Esophagus squamous epithelium (tissue), 5 donors: Measurements from ENCODE around the gene TMEM74B. TPM values are rescaled to one million over a fixed set of nuclear protein-coding genes. Genes with fewer than 3 reads are reported as not detected.

ENCODE experiments used
- DNase-seq: peaks from one replicate; lab custom pipeline; 2025; lab: John Stamatoyannopoulos, UW
- H3K27ac ChIP-seq, 4 donors: fragments of 200-600 bp; sonication (generic); one replicate each; pipeline ENCODE4 v1.5.1; 2016 to 2019; ENCODE audit warnings: mild to moderate bottlenecking in 1 of 4
- H3K27me3 ChIP-seq, 4 donors: fragments of 200-600 bp; sonication (generic); 1 replicate in 3 of 4; 2 replicates in 1 of 4; pipeline versions ENCODE4 v1.5.1 to v1.6.0; 2017 to 2021; ENCODE audit warnings: antibody characterized with exemption in 1 of 4
- H3K36me3 ChIP-seq, 3 donors: fragments of 200-600 bp; sonication (generic); one replicate each; pipeline ENCODE4 v1.5.1; 2016 to 2019
- H3K4me1 ChIP-seq, 3 donors: fragments of 200-600 bp; sonication (generic); one replicate each; pipeline ENCODE4 v1.5.1; 2017 to 2019
- H3K4me3 ChIP-seq, 4 donors: fragments of 200-600 bp; sonication (generic); 1 replicate in 3 of 4; 2 replicates in 1 of 4; pipeline ENCODE4 v1.5.1; 2016 to 2019; ENCODE audit warnings: mild to moderate bottlenecking in 2 of 4, moderate library complexity in 1 of 4
- H3K9me3 ChIP-seq, 3 donors: fragments of 200-600 bp; sonication (generic); one replicate each; pipeline ENCODE4 v1.5.1; 2016 to 2019
- CTCF ChIP-seq, 6 experiments: fragments of 450-650 bp in 4 of 6; fragments of 200-600 bp in 2 of 6; sonication (generic) in 2 of 6; IDR thresholded peaks; one replicate each; pipeline ENCODE4 v1.5.1; 2016 to 2019; ENCODE audit warnings: antibody characterized with exemption in 6 of 6, mild to moderate bottlenecking in 4 of 6, moderate library complexity in 4 of 6
- POLR2A ChIP-seq, 4 donors: fragments of 450-650 bp; IDR thresholded peaks; one replicate each; pipeline ENCODE4 v1.6.1; 2017; ENCODE audit warnings: antibody characterized with exemption in 4 of 4, mild to moderate bottlenecking in 4 of 4, moderate library complexity in 3 of 4
- WGBS, 2 donors: methylation state at CpG; one replicate each; pipeline ENCODE4 v1.1.5; 2018; 5-methylcytosine and 5-hydroxymethylcytosine counted together
- intact Hi-C: fragments of 100-400 bp; cut with DNase I; formaldehyde crosslinking; loops from one replicate; pipeline ENCODE4 v1.15.0; 2022
- total RNA-seq, 4 donors: library from RNA; depleted of rRNA; stranded (reverse); fragments of >200 nt; gene quantifications; one replicate each; pipeline ENCODE4 v1.1.0, GENCODE V29; 2016
- donor health status: DM: yes; HTN: yes; CAD: no.

The TMEM74B gene
- total RNA-seq, 4 donors from 2014 or later, result 0.13 to 1.1 (median 0.77) TPM

GRCh38 chr20:1191299-1191698 lies 6.5 kb upstream of the TMEM74B start:
- TF ChIP-seq CTCF (IDR thresholded peaks at IDR 0.05) (no peak), POLR2A (IDR thresholded peaks at IDR 0.05) (no peak)
- WGBS, 2 donors, result 52 to 57% methylated on average over 3 of the region's 3 CpGs
- H3K4me1 ChIP-seq, result peaks cover 0 to 1% (median 0%) of the 10 kb centered on the region in 3 donors
- no peaks in the 10 kb centered on the region for H3K36me3 ChIP-seq
- H3K27me3 ChIP-seq, result peaks cover 0 to 24% (median 0%) of the 10 kb centered on the region in 4 donors
- no peak overlapping the region for H3K4me3 ChIP-seq
- no peak for DNase-seq
- no peaks in the 10 kb centered on the region for H3K9me3 ChIP-seq
- H3K27ac ChIP-seq, result no peak overlapping the region
- intact Hi-C loops, result no loop called here

- DNase-seq, result no peak
- Histone ChIP-seq H3K4me3 (no peak overlapping the region), H3K27me3 (peaks cover 0 to 28% (median 0%) of the 10 kb centered on the region in 4 donors), H3K9me3 (no peaks in the 10 kb centered on the region), H3K27ac (no peak overlapping the region), H3K4me1 (peaks cover 0 to 6% (median 3%) of the 10 kb centered on the region in 3 donors), H3K36me3 (no peaks in the 10 kb centered on the region)
- TF ChIP-seq POLR2A (IDR thresholded peaks at IDR 0.05) (no peak), CTCF (IDR thresholded peaks at IDR 0.05) (no peak)
- intact Hi-C loops, result no loop called here
- 70 to 76% methylated on average over 2 to 3 of the region's 3 CpGs for WGBS, 2 donors
These were observed 6.1 kb upstream of the TMEM74B start for GRCh38 chr20:1190847-1191246.

- TF ChIP-seq CTCF (IDR thresholded peaks at IDR 0.05) (no peak), POLR2A (IDR thresholded peaks at IDR 0.05) (no peak)
- H3K9me3 ChIP-seq, result no peaks in the 10 kb centered on the region
- 56 to 71% methylated on average over 1 of the region's 1 CpG for WGBS, 2 donors
- peaks cover 5 to 16% (median 8%) of the 10 kb centered on the region in 3 donors for H3K4me1 ChIP-seq
- H3K27me3 ChIP-seq, result peaks cover 0 to 38% (median 4%) of the 10 kb centered on the region in 4 donors
- intact Hi-C loops, result no loop called here
- H3K27ac ChIP-seq, result no peak overlapping the region
- no peaks in the 10 kb centered on the region for H3K36me3 ChIP-seq
- DNase-seq, result no peak
- H3K4me3 ChIP-seq, result no peak overlapping the region
These were observed 5.0 kb upstream of the TMEM74B start for GRCh38 chr20:1189827-1190226.

GRCh38 chr20:1188347-1188746 lies 3.6 kb upstream of the TMEM74B start:
- DNase-seq, result no peak
- Histone ChIP-seq H3K4me3 (no peak overlapping the region), H3K9me3 (no peaks in the 10 kb centered on the region), H3K4me1 (peaks cover 8 to 22% (median 12%) of the 10 kb centered on the region in 3 donors), H3K27me3 (peaks cover 0 to 52% (median 6%) of the 10 kb centered on the region in 4 donors), H3K27ac (no peak overlapping the region), H3K36me3 (no peaks in the 10 kb centered on the region)
- TF ChIP-seq CTCF (IDR thresholded peaks at IDR 0.05), result no peak
- no peak for TF ChIP-seq POLR2A (IDR thresholded peaks at IDR 0.05)
- intact Hi-C loops, result no loop called here
- 94 to 100% methylated on average over 1 of the region's 1 CpG for WGBS, 2 donors

- Histone ChIP-seq H3K27me3 (peaks cover 0 to 52% (median 6%) of the 10 kb centered on the region in 4 donors), H3K9me3 (no peaks in the 10 kb centered on the region), H3K36me3 (no peaks in the 10 kb centered on the region), H3K4me3 (no peak overlapping the region), H3K27ac (no peak overlapping the region), H3K4me1 (peaks cover 8 to 22% (median 12%) of the 10 kb centered on the region in 3 donors)
- no peak for DNase-seq
- 69 to 70% methylated on average over 4 of the region's 4 CpGs for WGBS, 2 donors
- TF ChIP-seq CTCF (IDR thresholded peaks at IDR 0.05) (no peak), POLR2A (IDR thresholded peaks at IDR 0.05) (no peak)
- intact Hi-C loops, result no loop called here
These were observed 2.9 kb upstream of the TMEM74B start for GRCh38 chr20:1187605-1188171.
